Tibial nerve (tissue), 4 donors: ENCODE results near the gene WDR48. TPM values are rescaled to one million over a fixed set of nuclear protein-coding genes. Genes with fewer than 3 reads are reported as not detected.

Source experiments
- DNase-seq, 2 donors: peaks; one replicate each; pipeline ENCODE4 v3.0.0-alpha.2; 2019; ENCODE audit warnings: low spot score in 2 of 2
- H3K27ac ChIP-seq, 4 donors: fragments of 200-600 bp; sonication (generic) in 3 of 4; one replicate each; pipeline ENCODE4 v1.5.1; 2017 to 2019; ENCODE audit warnings: mild to moderate bottlenecking in 1 of 4
- H3K27me3 ChIP-seq, 2 donors: fragments of 200-600 bp; sonication (generic) in 1 of 2; one replicate each; pipeline versions ENCODE4 v1.5.1 to v1.6.0; 2017 to 2019
- H3K36me3 ChIP-seq, 3 donors: fragments of 200-600 bp; sonication (generic); one replicate each; pipeline ENCODE4 v1.5.1; 2018 to 2019
- H3K4me1 ChIP-seq, 4 donors: fragments of 200-600 bp; sonication (generic) in 3 of 4; one replicate each; pipeline ENCODE4 v1.5.1; 2017 to 2019
- H3K4me3 ChIP-seq, 4 donors: fragments of 200-600 bp; sonication (generic) in 3 of 4; one replicate each; pipeline ENCODE4 v1.5.1; 2017 to 2019; ENCODE audit warnings: mild to moderate bottlenecking in 1 of 4, moderate library complexity in 1 of 4
- H3K9me3 ChIP-seq, 4 donors: fragments of 200-600 bp; sonication (generic) in 3 of 4; one replicate each; pipeline ENCODE4 v1.5.1; 2017 to 2019
- EP300 ChIP-seq, 2 donors: sonication (generic); formaldehyde crosslinking; IDR thresholded peaks; one replicate each; pipeline ENCODE4 v1.6.1; 2017; ENCODE audit warnings: antibody characterized with exemption in 2 of 2, mild to moderate bottlenecking in 1 of 2
- POLR2A ChIP-seq, 2 donors: fragments of 450-650 bp; IDR thresholded peaks; one replicate each; pipeline ENCODE4 v1.6.1; 2017; ENCODE audit warnings: antibody characterized with exemption in 2 of 2, mild to moderate bottlenecking in 2 of 2, moderate library complexity in 2 of 2
- WGBS, 2 donors: methylation state at CpG; one replicate each; pipeline ENCODE4 v1.1.5; 2018; 5-methylcytosine and 5-hydroxymethylcytosine counted together
- total RNA-seq, 4 donors: library from RNA; depleted of rRNA; stranded (reverse); fragments of >200 nt; gene quantifications; one replicate each; pipeline ENCODE4 v1.1.0, GENCODE V29; 2016
- TF ChIP-seq, protein P1 (sequence below), 5 experiments: fragments of 200-600 bp in 3 of 5; fragments of 450-650 bp in 2 of 5; sonication (generic) in 3 of 5; IDR thresholded peaks; one replicate each; pipeline ENCODE4 v1.5.1; 2016 to 2019; ENCODE audit warnings: antibody characterized with exemption in 5 of 5, mild to moderate bottlenecking in 3 of 5, moderate library complexity in 2 of 5

The WDR48 gene
- total RNA-seq, 4 donors from 2014 or later, result 25.2 to 42.6 (median 36.5) TPM

DNA sequence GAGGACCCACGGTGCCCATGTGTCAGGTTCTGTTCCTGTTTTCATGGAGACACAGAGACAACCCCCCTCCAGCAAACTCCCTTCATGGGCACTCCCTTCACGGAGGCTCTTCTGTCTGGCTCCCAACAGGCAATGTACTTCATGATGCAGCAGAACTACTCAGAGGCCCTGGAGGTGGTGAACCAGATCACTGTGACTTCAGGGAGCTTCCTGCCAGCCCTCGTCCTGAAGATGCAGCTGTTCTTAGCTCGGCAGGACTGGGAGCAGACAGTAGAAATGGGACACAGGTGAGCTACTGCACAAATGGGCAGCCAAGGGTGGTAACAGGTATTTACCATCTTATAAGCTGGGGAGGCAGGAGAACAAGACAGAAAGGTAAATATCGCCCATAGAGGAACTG lies 62.6 kb downstream of the WDR48 start:
- no peak overlapping the region for H3K4me3 ChIP-seq
- DNase-seq, result no peak
- H3K4me1 ChIP-seq, result no peaks in the 10 kb centered on the region
- H3K27me3 ChIP-seq, result no peaks in the 10 kb centered on the region
- H3K9me3 ChIP-seq, result no peaks in the 10 kb centered on the region
- TF ChIP-seq POLR2A (IDR thresholded peaks at IDR 0.05) (no peak), EP300 (IDR thresholded peaks at IDR 0.05) (no peak)
- TF ChIP-seq, protein P1, sequence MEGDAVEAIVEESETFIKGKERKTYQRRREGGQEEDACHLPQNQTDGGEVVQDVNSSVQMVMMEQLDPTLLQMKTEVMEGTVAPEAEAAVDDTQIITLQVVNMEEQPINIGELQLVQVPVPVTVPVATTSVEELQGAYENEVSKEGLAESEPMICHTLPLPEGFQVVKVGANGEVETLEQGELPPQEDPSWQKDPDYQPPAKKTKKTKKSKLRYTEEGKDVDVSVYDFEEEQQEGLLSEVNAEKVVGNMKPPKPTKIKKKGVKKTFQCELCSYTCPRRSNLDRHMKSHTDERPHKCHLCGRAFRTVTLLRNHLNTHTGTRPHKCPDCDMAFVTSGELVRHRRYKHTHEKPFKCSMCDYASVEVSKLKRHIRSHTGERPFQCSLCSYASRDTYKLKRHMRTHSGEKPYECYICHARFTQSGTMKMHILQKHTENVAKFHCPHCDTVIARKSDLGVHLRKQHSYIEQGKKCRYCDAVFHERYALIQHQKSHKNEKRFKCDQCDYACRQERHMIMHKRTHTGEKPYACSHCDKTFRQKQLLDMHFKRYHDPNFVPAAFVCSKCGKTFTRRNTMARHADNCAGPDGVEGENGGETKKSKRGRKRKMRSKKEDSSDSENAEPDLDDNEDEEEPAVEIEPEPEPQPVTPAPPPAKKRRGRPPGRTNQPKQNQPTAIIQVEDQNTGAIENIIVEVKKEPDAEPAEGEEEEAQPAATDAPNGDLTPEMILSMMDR (IDR thresholded peaks at IDR 0.05), result no peak
- H3K36me3 ChIP-seq, result peaks cover 0 to 90% (median 0%) of the 10 kb centered on the region in 3 donors
- WGBS, 2 donors, result 75 to 76% methylated on average over 5 of the region's 5 CpGs
- no peak overlapping the region for H3K27ac ChIP-seq

DNA sequence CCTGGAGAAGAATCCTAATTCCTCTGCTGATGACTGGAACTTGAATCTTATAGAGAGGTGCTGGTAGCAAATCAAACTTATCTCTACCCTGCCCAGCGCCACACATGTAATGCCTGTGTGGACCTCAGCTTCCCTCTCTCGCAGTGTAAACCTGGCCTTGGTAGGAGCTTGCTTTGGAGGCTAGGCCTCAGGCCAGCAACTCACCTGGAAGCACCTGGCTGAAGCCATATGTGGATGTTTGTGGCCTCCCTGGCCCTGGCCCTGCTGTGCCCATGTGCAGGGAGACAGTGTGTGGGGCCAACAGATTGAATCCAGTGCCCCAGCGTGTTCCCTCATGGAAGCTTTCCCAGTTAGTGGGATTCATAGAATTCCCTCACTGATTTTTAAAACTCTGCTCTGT lies 64.1 kb downstream of the WDR48 start:
- no peaks in the 10 kb centered on the region for H3K4me1 ChIP-seq
- H3K27me3 ChIP-seq, result no peaks in the 10 kb centered on the region
- peaks cover 0 to 95% (median 0%) of the 10 kb centered on the region in 3 donors for H3K36me3 ChIP-seq
- H3K4me3 ChIP-seq, result no peak overlapping the region
- H3K27ac ChIP-seq, result no peak overlapping the region
- DNase-seq, result no peak
- WGBS, 2 donors, result 91 to 94% methylated on average over 3 of the region's 3 CpGs
- TF ChIP-seq, protein P1 (IDR thresholded peaks at IDR 0.05), result no peak
- TF ChIP-seq POLR2A (IDR thresholded peaks at IDR 0.05) (no peak), EP300 (IDR thresholded peaks at IDR 0.05) (no peak)
- H3K9me3 ChIP-seq, result no peaks in the 10 kb centered on the region

DNA sequence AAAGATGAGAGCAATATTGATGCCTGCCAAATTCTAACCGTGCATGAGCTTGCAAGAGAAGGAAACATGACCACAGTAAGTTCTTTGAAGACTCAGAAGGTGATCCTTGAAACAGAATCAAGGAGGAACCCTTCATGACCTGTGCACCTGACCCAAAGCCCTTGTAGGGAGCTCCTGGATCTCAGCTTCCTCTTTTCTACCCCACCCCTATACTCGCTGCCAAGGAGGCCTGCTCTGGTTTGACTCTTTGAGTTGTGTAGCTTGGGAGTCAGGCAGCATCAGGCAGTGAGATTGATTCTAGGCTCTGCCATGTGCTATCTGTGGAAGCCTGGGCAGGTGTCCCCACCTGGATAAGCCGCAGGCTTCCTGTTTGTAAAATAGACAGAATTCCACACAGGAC lies 66.3 kb downstream of the WDR48 start:
- no peak overlapping the region for H3K27ac ChIP-seq
- peaks cover 0 to 79% (median 0%) of the 10 kb centered on the region in 3 donors for H3K36me3 ChIP-seq
- no peak for DNase-seq
- no peaks in the 10 kb centered on the region for H3K9me3 ChIP-seq
- TF ChIP-seq, protein P1 (IDR thresholded peaks at IDR 0.05), result no peak
- TF ChIP-seq POLR2A (IDR thresholded peaks at IDR 0.05), result no peak
- TF ChIP-seq EP300 (IDR thresholded peaks at IDR 0.05), result no peak
- H3K27me3 ChIP-seq, result no peaks in the 10 kb centered on the region
- WGBS, 2 donors, result 83% methylated on average over 3 of the region's 3 CpGs
- no peaks in the 10 kb centered on the region for H3K4me1 ChIP-seq
- no peak overlapping the region for H3K4me3 ChIP-seq

DNA sequence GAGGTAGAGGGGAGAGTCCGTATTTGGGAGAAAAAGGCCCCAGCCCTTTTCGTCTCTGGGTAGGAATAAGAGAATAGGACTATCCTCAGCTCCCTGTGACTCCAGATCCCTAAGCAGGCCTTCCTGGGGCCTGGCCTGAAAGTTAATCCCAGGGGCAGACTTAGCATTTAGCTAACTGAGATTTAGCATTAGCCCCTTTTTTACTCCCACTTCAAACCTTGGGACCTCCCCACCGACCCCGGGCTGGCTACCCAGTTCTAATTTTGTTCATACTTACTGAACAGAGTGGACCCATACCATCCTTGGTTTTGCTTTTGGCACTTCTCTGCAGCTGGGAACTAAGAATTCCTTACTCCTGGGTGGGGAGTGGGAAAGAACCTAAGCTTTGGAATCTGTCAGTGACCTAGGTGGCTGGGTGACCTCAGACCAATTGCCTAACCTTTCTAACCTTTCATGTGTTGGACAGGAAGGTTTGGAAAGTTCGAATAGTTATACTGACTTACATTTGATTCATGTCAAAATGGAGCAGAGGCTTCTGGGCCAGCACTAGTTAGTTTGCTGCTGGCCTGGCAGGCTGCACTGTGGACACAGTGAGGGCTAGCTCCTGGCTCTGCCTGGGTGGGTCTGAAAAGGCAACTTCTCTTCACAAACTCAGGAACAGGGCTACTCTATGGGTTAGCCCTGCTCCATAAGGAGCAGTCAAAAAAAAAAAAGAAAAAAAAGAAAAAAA lies 67.3 kb downstream of the WDR48 start:
- TF ChIP-seq POLR2A (IDR thresholded peaks at IDR 0.05) (no peak), EP300 (IDR thresholded peaks at IDR 0.05) (no peak)
- TF ChIP-seq, protein P1 (IDR thresholded peaks at IDR 0.05), result no peak
- H3K27ac ChIP-seq, result no peak overlapping the region
- 72 to 87% methylated on average over 5 of the region's 5 CpGs for WGBS, 2 donors
- H3K4me3 ChIP-seq, result no peak overlapping the region
- no peaks in the 10 kb centered on the region for H3K27me3 ChIP-seq
- no peak for DNase-seq
- peaks cover 0 to 72% (median 0%) of the 10 kb centered on the region in 3 donors for H3K36me3 ChIP-seq
- no peaks in the 10 kb centered on the region for H3K4me1 ChIP-seq
- no peaks in the 10 kb centered on the region for H3K9me3 ChIP-seq

DNA sequence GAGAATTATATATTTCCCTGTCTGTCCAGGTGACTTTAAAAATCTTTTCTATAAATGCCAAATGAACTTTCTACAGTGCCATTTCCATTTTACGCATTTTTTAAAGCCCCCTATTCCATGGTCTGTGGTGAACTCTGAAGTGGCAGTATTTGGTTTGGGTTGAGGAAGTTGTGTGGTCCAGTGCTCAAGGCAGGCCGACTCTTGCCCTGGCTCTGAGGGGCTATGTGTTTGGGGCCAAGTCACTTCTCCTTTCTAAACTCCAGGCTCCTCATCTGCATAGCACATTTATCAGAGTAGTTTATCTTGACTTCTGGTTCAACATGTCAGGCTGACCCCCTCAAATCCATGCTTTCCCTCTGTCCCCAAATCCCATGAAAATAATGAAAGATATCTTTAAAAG lies 69.8 kb downstream of the WDR48 start:
- no peaks in the 10 kb centered on the region for H3K9me3 ChIP-seq
- TF ChIP-seq EP300 (IDR thresholded peaks at IDR 0.05), result no peak
- TF ChIP-seq POLR2A (IDR thresholded peaks at IDR 0.05), result no peak
- TF ChIP-seq, protein P1 (IDR thresholded peaks at IDR 0.05), result no peak
- no peak overlapping the region for H3K27ac ChIP-seq
- WGBS, 2 donors, result 82 to 89% methylated on average over 2 of the region's 2 CpGs
- H3K4me1 ChIP-seq, result no peaks in the 10 kb centered on the region
- no peak overlapping the region for H3K4me3 ChIP-seq
- H3K36me3 ChIP-seq, result peaks cover 0 to 47% (median 0%) of the 10 kb centered on the region in 3 donors
- no peaks in the 10 kb centered on the region for H3K27me3 ChIP-seq
- DNase-seq, result no peak
